SH-SY5Y (cell line): Measurements from ENCODE around the gene SKAP2.

Source experiments
- GATA2 ChIP-seq: IDR thresholded peaks from 2 replicates; pipeline ENCODE4 v1.6.1; 2011; ENCODE audit warnings: mild to moderate bottlenecking, low read depth, low read length
- GATA3 ChIP-seq: IDR thresholded peaks from 2 replicates; pipeline ENCODE4 v1.6.1; 2011; ENCODE audit warnings: low read depth, mild to moderate bottlenecking, low read length, moderate library complexity

GRCh38 chr7:26862834-26863233 is 1.6 kb downstream of the SKAP2 start:
- TF ChIP-seq GATA3 (no peak), GATA2 (no peak)
